Mesenteric fat pad (tissue), 1 donor: ENCODE data around the gene ENKD1. TPM values are rescaled to one million over a fixed set of nuclear protein-coding genes. Genes with fewer than 3 reads are reported as not detected.

Experiments
- DNase-seq: peaks from one replicate; pipeline ENCODE4 v3.0.0-alpha.2; 2020; ENCODE audit warnings: low spot score
- total RNA-seq: library from RNA; stranded (reverse); fragmentation: NEBNext Ultra II Directional; extraction: Animal tissue kit (Norgen Biotek cat#: 25700); gene quantifications from one replicate; pipeline ENCODE4 v1.2.1, GENCODE V29; 2021
- donor health status: DM: yes; HTN: yes; CAD: no.

Gene ENKD1
- total RNA-seq, 1 donor from 2014 or later: 11.4 TPM

- no peak for DNase-seq
Observed at GRCh38 chr16:67664258-67664657, 2.3 kb downstream of the ENKD1 start.

- DNase-seq: no peak
Observed at GRCh38 chr16:67663877-67664222, 2.7 kb downstream of the ENKD1 start.

GRCh38 chr16:67663151-67663876 is 3.2 kb downstream of the ENKD1 start:
- no peak for DNase-seq

GRCh38 chr16:67662653-67663010 is 3.9 kb downstream of the ENKD1 start:
- DNase-seq: no peak

GRCh38 chr16:67661886-67662652 is 4.5 kb downstream of the ENKD1 start:
- DNase-seq: no peak

GRCh38 chr16:67661101-67661761 is 5.3 kb downstream of the ENKD1 start:
- DNase-seq: no peak

GRCh38 chr16:67660564-67661028 is 6.0 kb downstream of the ENKD1 start, which contains the start of gene PARD6A:
TSS of gene PARD6A (plus strand) at chr16:67660960. CDS start at chr16:67661039, 79 bp downstream.
- peak; percentile 99 for DNase-seq

- peak; percentile 95 for DNase-seq
Observed at GRCh38 chr16:67659675-67660563, 6.6 kb downstream of the ENKD1 start, which contains the start of gene ACD. TSS of gene ACD (minus strand) at chr16:67660260. CDS start at chr16:67660220, 40 bp downstream.

- no peak for DNase-seq
Observed at GRCh38 chr16:67658849-67659674, 7.5 kb downstream of the ENKD1 start.

- no peak for DNase-seq
Observed at GRCh38 chr16:67657751-67658518, 8.6 kb downstream of the ENKD1 start.

GRCh38 chr16:67657017-67657608 is 9.4 kb downstream of the ENKD1 start:
- DNase-seq: no peak

GRCh38 chr16:67656344-67657016 is 10.1 kb downstream of the ENKD1 start:
- DNase-seq: no peak

GRCh38 chr16:67655363-67655762 is 11.2 kb downstream of the ENKD1 start:
- DNase-seq: no peak

GRCh38 chr16:67654403-67654911 is 12.1 kb downstream of the ENKD1 start:
- DNase-seq: no peak

GRCh38 chr16:67653789-67654402 is 12.7 kb downstream of the ENKD1 start:
- no peak for DNase-seq

GRCh38 chr16:67653128-67653788 is 13.3 kb downstream of the ENKD1 start:
- DNase-seq: no peak

GRCh38 chr16:67652578-67653127 is 13.9 kb downstream of the ENKD1 start:
- DNase-seq: no peak
